ENCODE results near the gene TBXAS1.

TBXAS1 gene

GRCh38 chr7:140000666-140001268 is 171.7 kb downstream of the TBXAS1 start:
- no peak for DNase-seq (ENCODE audit: low read depth in 2 of 2)

- DNase-seq (ENCODE audit: low read depth in 2 of 2) = no peak
These were observed 174.9 kb downstream of the TBXAS1 start for GRCh38 chr7:140003913-140004382.

GRCh38 chr7:140004672-140005071 is 175.6 kb downstream of the TBXAS1 start:
- no peak for DNase-seq (ENCODE audit: low read depth in 2 of 2)

- no peak for DNase-seq (ENCODE audit: low read depth in 2 of 2)
These were observed 176.3 kb downstream of the TBXAS1 start for GRCh38 chr7:140005341-140005740.

- no peak for DNase-seq (ENCODE audit: low read depth in 2 of 2)
These were observed 176.9 kb downstream of the TBXAS1 start for GRCh38 chr7:140005754-140006503.

- no peak for DNase-seq (ENCODE audit: low read depth in 2 of 2)
These were observed 177.5 kb downstream of the TBXAS1 start for GRCh38 chr7:140006600-140006999.

- no peak for DNase-seq (ENCODE audit: low read depth in 2 of 2)
These were observed 178.1 kb downstream of the TBXAS1 start for GRCh38 chr7:140007051-140007690.

- no peak for DNase-seq (ENCODE audit: low read depth in 2 of 2)
These were observed 179.9 kb downstream of the TBXAS1 start for GRCh38 chr7:140008755-140009610.

- no peak for DNase-seq (ENCODE audit: low read depth in 2 of 2)
These were observed 180.7 kb downstream of the TBXAS1 start for GRCh38 chr7:140009735-140010134.

GRCh38 chr7:140010194-140010895 is 181.3 kb downstream of the TBXAS1 start:
- no peak for DNase-seq (ENCODE audit: low read depth in 2 of 2)

- no peak for DNase-seq (ENCODE audit: low read depth in 2 of 2)
These were observed 184.6 kb downstream of the TBXAS1 start for GRCh38 chr7:140013676-140014075.

- DNase-seq (ENCODE audit: low read depth in 2 of 2) = no peak
These were observed 185.1 kb downstream of the TBXAS1 start for GRCh38 chr7:140014123-140014522.

GRCh38 chr7:140015471-140015970 is 186.5 kb downstream of the TBXAS1 start:
- no peak for DNase-seq (ENCODE audit: low read depth in 2 of 2)

GRCh38 chr7:140016540-140016939 is 187.5 kb downstream of the TBXAS1 start:
- DNase-seq (ENCODE audit: low read depth in 2 of 2) = no peak

- DNase-seq (ENCODE audit: low read depth in 2 of 2) = no peak
These were observed 188.0 kb downstream of the TBXAS1 start for GRCh38 chr7:140017034-140017433.

GRCh38 chr7:140017543-140017942 is 188.5 kb downstream of the TBXAS1 start:
- DNase-seq (ENCODE audit: low read depth in 2 of 2) = no peak

- DNase-seq (ENCODE audit: low read depth in 2 of 2) = no peak
These were observed 189.3 kb downstream of the TBXAS1 start for GRCh38 chr7:140018125-140019043.

- DNase-seq (ENCODE audit: low read depth in 2 of 2) = no peak
These were observed 190.1 kb downstream of the TBXAS1 start for GRCh38 chr7:140019172-140019571.

GRCh38 chr7:140019606-140020005 is 190.5 kb downstream of the TBXAS1 start:
- DNase-seq (ENCODE audit: low read depth in 2 of 2) = no peak

- DNase-seq (ENCODE audit: low read depth in 2 of 2) = no peak
These were observed 192.5 kb downstream of the TBXAS1 start for GRCh38 chr7:140021603-140022002.

All from stimulated activated CD8-positive, alpha-beta memory T cell treated with anti-CD3 and anti-CD28 coated beads, Interleukin-2, amount 100 ng/mL, for 1 hour (primary cell).